COLO668 (cell line): ENCODE measurements around the gene CDKAL1.
"Not testable (repeated sequence)": the region's sequence is repeated elsewhere in the genome, so short reads cannot be mapped to it uniquely, and the experiment has no call there.

Experiments
- DNase-seq: peaks from one replicate; lab custom pipeline; 2025; ENCODE audit not compliant: unreplicated experiment; lab: John Stamatoyannopoulos, UW

Gene CDKAL1

DNA sequence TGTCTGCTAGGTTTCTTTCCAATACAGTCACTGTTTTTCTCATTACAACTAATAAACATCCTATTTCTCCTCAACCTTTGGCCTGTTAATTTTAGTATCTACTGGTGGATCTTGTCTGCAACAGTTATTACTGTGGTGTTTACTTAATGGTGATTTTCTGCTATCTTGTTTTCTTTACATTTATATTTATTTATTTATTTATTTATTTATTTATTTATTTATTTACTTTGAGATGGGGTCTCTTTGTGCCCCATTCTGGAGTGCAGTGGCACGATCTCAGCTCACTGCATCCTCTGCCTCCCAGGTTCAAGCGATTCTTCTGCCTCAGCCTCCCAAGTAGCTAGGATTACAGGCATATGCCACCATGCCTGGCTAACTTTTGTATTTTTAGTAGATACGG, 15.1 kb downstream of the CDKAL1 start:
- DNase-seq: not testable (repeated sequence)

GRCh38 chr6:20554326-20554725, 20.1 kb downstream of the CDKAL1 start:
- DNase-seq: no peak

GRCh38 chr6:20554817-20555216, 20.6 kb downstream of the CDKAL1 start:
- DNase-seq: no peak

- no peak for DNase-seq
Measured at GRCh38 chr6:20559924-20560551, 25.8 kb downstream of the CDKAL1 start.

GRCh38 chr6:20563377-20563776, 29.1 kb downstream of the CDKAL1 start:
- no peak for DNase-seq

DNA sequence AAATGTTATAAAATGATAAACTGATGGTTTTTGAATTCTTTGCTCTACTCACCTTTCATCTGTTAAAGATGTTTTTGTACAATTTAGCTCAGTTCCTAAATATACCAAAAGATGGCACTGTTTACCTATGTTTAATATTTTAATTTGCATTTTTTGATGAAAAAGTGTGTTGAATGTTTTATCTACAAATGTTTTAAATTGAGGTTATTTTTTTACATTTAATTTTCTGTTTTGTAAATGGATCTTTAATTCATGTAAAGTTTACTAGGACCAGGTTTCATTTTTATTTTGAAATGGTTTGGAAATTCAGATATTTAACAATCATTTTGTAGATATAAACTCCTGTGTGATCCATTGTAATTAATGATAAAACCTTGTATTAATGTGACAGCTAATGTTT, 30.0 kb downstream of the CDKAL1 start:
- DNase-seq: no peak

DNA sequence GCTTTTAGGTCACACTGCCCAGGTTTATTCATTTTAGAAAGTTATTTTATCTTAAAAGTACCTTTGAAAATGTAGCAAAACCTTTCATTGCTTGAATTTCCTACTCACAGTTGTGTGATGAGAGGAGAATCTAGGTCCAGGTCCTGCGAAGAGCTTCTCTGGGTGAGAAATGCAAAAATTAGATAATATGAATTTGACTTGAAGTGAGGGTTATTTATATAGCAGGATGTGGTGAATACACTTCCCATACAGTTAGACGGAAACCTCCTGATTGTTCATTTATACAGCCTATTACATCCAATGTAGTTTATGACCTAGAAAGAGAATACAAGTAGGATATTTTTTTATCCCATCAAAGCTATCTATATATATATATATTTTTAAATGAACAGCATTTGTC, 30.5 kb downstream of the CDKAL1 start:
- DNase-seq: no peak

- DNase-seq: no peak
Measured at GRCh38 chr6:20565342-20565741, 31.1 kb downstream of the CDKAL1 start.

- no peak for DNase-seq
Measured at GRCh38 chr6:20566109-20566508, 31.9 kb downstream of the CDKAL1 start.

GRCh38 chr6:20569000-20569610, 34.8 kb downstream of the CDKAL1 start:
- no peak for DNase-seq

DNA sequence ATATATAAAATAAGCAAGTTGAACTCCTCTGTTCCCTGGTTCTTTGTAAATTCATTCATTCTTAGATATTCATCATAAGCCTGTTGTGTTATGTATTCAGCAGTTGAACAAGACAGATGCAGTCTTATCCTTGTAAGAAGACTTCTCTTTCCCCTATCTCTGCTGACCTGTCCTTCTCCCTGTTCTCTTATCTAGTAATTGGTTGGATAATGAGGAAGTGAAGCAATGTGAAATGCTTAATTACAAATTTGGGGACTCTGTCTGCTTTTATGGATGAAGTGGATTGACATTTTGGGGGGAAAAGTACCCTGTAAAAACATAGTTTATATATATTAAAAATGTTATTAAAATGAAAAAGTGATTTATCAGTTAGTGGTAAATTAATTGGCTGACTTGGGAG, 37.0 kb downstream of the CDKAL1 start:
- DNase-seq: no peak

DNA sequence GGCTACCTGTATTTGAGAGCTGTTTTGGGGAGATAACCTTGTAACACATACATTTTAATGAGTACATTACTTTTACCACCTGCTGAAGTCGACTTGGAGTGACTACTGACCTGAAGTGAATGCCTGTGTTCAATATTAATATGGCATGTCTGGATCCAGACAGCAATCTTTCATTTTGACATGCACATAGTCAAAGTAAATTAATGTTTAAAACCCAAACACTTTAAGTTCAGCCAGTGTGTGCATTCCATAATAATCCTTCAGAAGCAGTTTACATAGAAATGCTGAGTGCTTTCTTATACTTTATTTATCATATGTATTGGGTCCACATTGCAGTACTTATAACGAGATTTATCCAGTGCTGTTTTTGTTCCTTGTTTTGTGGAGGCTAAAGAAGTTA, 38.0 kb downstream of the CDKAL1 start:
- no peak for DNase-seq

- no peak for DNase-seq
Measured at GRCh38 chr6:20572940-20573339, 38.7 kb downstream of the CDKAL1 start.

DNA sequence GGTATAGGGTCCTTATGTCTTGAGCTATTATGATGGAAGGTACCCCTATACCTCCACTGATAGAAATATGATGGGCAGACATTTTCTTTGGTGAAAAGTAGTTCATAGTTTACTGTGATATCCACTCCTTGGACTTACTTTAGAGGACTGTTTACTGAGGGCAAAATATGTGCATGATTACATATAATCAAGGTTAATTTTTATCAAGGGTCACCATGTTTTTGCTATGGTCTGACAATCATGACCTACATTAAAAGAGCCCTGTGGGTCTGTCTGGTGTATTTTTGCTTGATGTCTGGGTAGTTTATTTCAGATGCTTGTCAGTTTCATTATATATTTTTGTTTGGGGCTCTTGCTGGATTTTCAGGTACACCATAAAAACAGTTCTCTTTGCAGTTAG, 40.1 kb downstream of the CDKAL1 start:
- no peak for DNase-seq

GRCh38 chr6:20575125-20575524, 40.9 kb downstream of the CDKAL1 start:
- peak; percentile 9 for DNase-seq

GRCh38 chr6:20575704-20576451, 41.6 kb downstream of the CDKAL1 start:
- DNase-seq: no peak

- no peak for DNase-seq
Measured at GRCh38 chr6:20577173-20577688, 43.0 kb downstream of the CDKAL1 start.

DNA sequence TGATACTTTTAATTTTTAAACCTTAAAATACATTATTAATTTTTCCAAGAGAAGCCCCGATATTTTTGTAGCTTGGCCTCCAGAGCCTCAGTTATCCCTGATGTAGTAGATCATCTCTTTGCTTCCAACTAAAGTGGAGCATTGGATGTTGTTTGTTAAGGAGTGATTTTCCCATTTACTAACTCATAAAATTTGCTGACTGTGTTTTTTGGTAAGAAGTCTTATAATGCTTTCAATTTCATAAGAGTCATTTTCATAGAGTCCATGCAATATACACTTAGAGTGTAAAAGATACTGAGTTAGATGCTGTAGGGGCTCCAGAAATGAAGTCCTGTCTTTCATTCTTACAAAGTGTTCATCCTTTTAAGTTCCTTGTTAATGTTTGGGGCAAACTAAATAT, 46.8 kb downstream of the CDKAL1 start:
- DNase-seq: no peak

DNA sequence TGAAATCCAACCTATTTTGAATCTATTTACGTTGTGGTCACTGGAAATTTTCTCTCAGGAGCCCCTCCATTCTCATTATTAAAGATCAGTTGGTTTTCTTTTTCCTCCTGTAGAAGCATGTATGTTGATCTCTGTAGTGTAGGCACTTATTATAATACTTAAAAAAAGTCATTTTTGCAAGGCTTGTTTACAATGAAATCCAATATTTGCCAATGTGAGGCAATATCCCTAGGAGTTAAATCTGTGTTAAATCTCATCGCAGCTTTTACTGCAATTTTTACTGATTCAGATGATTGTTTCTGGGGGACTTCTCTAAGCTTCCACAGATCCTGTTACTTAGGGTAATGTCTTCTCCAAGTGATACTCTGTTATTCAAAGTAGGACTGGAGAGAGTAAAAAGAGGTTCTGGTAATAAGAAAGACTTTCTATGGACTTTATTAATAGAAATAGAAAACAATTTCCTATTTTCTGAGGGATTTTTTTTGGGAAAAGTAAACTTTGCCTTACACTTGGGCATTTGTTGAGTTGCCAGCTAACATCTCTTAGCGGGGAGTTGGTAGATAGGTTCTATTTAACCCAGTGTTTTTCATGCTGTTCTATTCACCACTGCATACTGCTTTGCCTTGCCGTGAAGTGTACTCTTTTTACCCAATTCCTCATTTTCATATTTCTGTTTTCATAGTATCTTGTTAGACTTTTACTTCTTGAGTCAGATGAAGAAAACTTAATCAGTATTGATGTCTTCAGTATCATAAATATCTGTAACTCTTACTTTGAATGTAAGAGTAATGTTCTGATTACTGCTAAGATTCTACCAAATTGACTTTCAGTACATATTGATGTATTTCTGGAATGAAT, 48.6 kb downstream of the CDKAL1 start:
- DNase-seq: no peak

GRCh38 chr6:20583444-20583800, 49.2 kb downstream of the CDKAL1 start:
- DNase-seq: no peak

GRCh38 chr6:20584100-20584731, 50.0 kb downstream of the CDKAL1 start:
- DNase-seq: no peak
